ENCODE results near the gene ZMYND8.

DNA sequence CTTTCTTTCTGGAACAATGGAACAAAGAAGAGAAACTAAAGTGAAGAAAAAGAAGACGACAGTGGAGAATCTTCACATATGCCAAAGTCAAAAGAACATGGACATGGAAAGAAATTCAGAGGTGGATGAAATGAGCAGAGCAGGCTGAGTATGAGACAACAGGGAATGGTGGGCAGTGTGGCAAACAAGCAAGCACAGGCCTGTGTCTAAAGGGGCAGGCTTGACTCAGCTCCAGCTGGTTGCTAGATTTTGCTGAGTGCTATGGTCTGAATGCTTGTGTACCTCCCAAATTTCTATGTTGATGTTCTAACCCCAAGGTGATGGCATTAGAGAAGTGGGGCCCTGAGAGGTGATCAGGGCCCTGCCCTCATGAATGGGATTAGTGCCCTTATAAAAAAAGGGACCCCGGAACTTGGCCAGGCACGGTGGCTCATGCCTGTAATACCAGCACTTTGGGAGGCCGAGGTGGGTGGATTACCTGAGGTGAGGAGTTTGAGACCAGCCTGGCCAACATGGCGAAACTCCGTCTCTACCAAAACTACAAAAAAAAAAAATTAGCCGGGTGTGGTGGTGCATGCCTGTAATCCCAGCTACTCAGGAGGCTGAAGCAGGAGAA lies 49.6 kb downstream of the ZMYND8 start:
- no peak for TF ChIP-seq POLR2AphosphoS5 (IDR thresholded peaks at IDR 0.05; ENCODE audit: insufficient read depth, low read depth, low read length)
- TF ChIP-seq, protein P1, sequence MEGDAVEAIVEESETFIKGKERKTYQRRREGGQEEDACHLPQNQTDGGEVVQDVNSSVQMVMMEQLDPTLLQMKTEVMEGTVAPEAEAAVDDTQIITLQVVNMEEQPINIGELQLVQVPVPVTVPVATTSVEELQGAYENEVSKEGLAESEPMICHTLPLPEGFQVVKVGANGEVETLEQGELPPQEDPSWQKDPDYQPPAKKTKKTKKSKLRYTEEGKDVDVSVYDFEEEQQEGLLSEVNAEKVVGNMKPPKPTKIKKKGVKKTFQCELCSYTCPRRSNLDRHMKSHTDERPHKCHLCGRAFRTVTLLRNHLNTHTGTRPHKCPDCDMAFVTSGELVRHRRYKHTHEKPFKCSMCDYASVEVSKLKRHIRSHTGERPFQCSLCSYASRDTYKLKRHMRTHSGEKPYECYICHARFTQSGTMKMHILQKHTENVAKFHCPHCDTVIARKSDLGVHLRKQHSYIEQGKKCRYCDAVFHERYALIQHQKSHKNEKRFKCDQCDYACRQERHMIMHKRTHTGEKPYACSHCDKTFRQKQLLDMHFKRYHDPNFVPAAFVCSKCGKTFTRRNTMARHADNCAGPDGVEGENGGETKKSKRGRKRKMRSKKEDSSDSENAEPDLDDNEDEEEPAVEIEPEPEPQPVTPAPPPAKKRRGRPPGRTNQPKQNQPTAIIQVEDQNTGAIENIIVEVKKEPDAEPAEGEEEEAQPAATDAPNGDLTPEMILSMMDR (IDR thresholded peaks at IDR 0.05; ENCODE audit: extremely low read depth in 1 of 2, insufficient read depth in 1 of 2, low read depth in 1 of 2, low read length in 2 of 2) = no peak

Measured in endothelial cell of umbilical vein (primary cell).